A549 (cell line): ENCODE results near the gene RTN4RL1. TPM values are rescaled to one million over a fixed set of nuclear protein-coding genes. Genes with fewer than 3 reads are reported as not detected.

Experiments
- ATAC-seq, 2 experiments: fragments of 200-7000 bp in 1 of 2; fragments of >200 bp in 1 of 2; cut with Nextera tagmentation in 1 of 2; cut with Tn5 transposase in 1 of 2; 3 replicates each; pipeline versions ENCODE4 v1.8.0 to v1.9.1; 2018 to 2020; ENCODE audit warnings: mild to moderate bottlenecking in 1 of 2, moderate library complexity in 1 of 2
- CTCF ChIA-PET: fragments of 300-600 bp; sonication (Branson Sonifier 250); formaldehyde crosslinking; extraction: SDS; loops from one replicate; lab custom pipeline; 2021; ENCODE audit warnings: antibody characterized with exemption, inconsistent platforms; lab: Yijun Ruan, JAX
- POLR2A ChIA-PET: fragments of 350-600 bp; formaldehyde crosslinking; extraction: SDS; loops from one replicate; lab custom pipeline; 2021; ENCODE audit warnings: antibody characterized with exemption, inconsistent platforms; lab: Yijun Ruan, JAX
- DNase-seq, 2 experiments: peaks; one replicate each; pipeline versions ENCODE4 v3.0.0 to v3.0.0-alpha.2; 2011 to 2016; ENCODE audit warnings: low read depth in 1 of 2, low spot score in 1 of 2
- FAIRE-seq: peaks from 2 replicates; lab custom pipeline; 2011; peaks lifted over from hg19 to GRCh38; lab: Jason Lieb, UNC
- H3K27ac ChIP-seq, 2 experiments: fragments of >200 bp; sonication (Bioruptor Twin); formaldehyde crosslinking; 3 replicates each; pipeline ENCODE4 v1.5.1; 2016 to 2017
- H3K4me1 ChIP-seq: fragments of >200 bp; sonication (Bioruptor Twin); formaldehyde crosslinking; 3 replicates; pipeline ENCODE4 v1.6.1; 2016
- H3K4me2 ChIP-seq: fragments of >200 bp; sonication (Bioruptor Twin); formaldehyde crosslinking; 3 replicates; pipeline ENCODE4 v1.6.1; 2016
- H3K4me3 ChIP-seq: fragments of >200 bp; sonication (Bioruptor Twin); formaldehyde crosslinking; 3 replicates; pipeline ENCODE4 v1.5.1; 2016
- H3K9me3 ChIP-seq: fragments of >200 bp; sonication (Bioruptor Twin); formaldehyde crosslinking; 3 replicates; pipeline ENCODE4 v1.6.1; 2016
- EHF ChIP-seq: fragments of 250-450 bp; sonication (Bioruptor Pico); IDR thresholded peaks from 2 replicates; pipeline ENCODE4 v1.5.0; 2020; ENCODE audit warnings: mild to moderate bottlenecking
- EHMT2 ChIP-seq: fragments of 200-600 bp; sonication (generic); IDR thresholded peaks from 2 replicates; pipeline ENCODE4 v1.6.1; 2016; ENCODE audit warnings: antibody characterized with exemption, low read depth, mild to moderate bottlenecking, moderate library complexity
- RAD21 ChIP-seq, 2 experiments: fragments of >200 bp in 1 of 2; sonication (Bioruptor Twin) in 1 of 2; formaldehyde crosslinking in 1 of 2; IDR thresholded peaks in 1 of 2; conservative IDR thresholded peaks in 1 of 2; 2 replicates in 1 of 2; 3 replicates in 1 of 2; pipeline ENCODE4 v1.6.1; 2012 to 2018; ENCODE audit warnings: inconsistent platforms in 1 of 2
- SMC3 ChIP-seq: fragments of >200 bp; sonication (Bioruptor Twin); formaldehyde crosslinking; IDR thresholded peaks from 3 replicates; pipeline ENCODE4 v1.6.1; 2018; ENCODE audit warnings: inconsistent platforms
- SREBF2 ChIP-seq: fragments of 450-650 bp; IDR thresholded peaks from 2 replicates; pipeline ENCODE4 v1.6.1; 2014; ENCODE audit warnings: mild to moderate bottlenecking, moderate library complexity
- TP53 ChIP-seq: fragments of 250-450 bp; sonication (Bioruptor Pico); IDR thresholded peaks from 2 replicates; pipeline ENCODE4 v1.5.0; 2021; ENCODE audit warnings: mild to moderate bottlenecking, moderate library complexity
- WGBS: methylation state at CpG from one replicate; pipeline ENCODE4 v1.1.6; 2017; ENCODE audit errors: missing lambda C conversion rate; 5-methylcytosine and 5-hydroxymethylcytosine counted together
- polyA plus RNA-seq, 4 experiments: library from polyadenylated mRNA; depleted of rRNA in 3 of 4; stranded (reverse); fragments of >200 nt; fragmentation: RNase III in 1 of 4; extraction: RNeasy Plus Mini Kit Qiagen cat#74134 plus additional on column Dnase treatment in 1 of 4; gene quantifications; 2 replicates in 3 of 4; 3 replicates in 1 of 4; pipeline ENCODE4 v1.2.3, GENCODE V29; 2011 to 2017
- TF ChIP-seq, protein P1 (sequence below): IDR thresholded peaks from 2 replicates; pipeline ENCODE4 v1.6.1; 2012
- TF ChIP-seq, protein P2 (sequence below): fragments of >200 bp; sonication (Bioruptor Twin); formaldehyde crosslinking; IDR thresholded peaks from 3 replicates; pipeline ENCODE4 v1.5.1; 2016
- TF ChIP-seq, protein P3 (sequence below): fragments of 150-350 bp; IDR thresholded peaks from 2 replicates; pipeline ENCODE4 v1.6.1; 2014; ENCODE audit warnings: low read depth, mild to moderate bottlenecking, low read length
- TF ChIP-seq, protein P4 (sequence below): fragments of 450-650 bp; IDR thresholded peaks from 2 replicates; pipeline ENCODE4 v1.6.1; 2014; ENCODE audit warnings: antibody characterized with exemption
- TF ChIP-seq, protein P5 (sequence below): fragments of 200-600 bp; sonication (generic); IDR thresholded peaks from 2 replicates; pipeline ENCODE4 v1.6.1; 2016; ENCODE audit warnings: antibody characterized with exemption, mild to moderate bottlenecking, moderate library complexity
- TF ChIP-seq, protein P6 (sequence below): fragments of 250-450 bp; sonication (Bioruptor Pico); IDR thresholded peaks from 2 replicates; pipeline ENCODE4 v1.5.0; 2020; ENCODE audit warnings: low read depth, mild to moderate bottlenecking, moderate library complexity

Gene RTN4RL1
- polyA plus RNA-seq, 2 of the 4 experiments (the other 2 are of a cell fraction) = 0.39 to 1.5 TPM

DNA sequence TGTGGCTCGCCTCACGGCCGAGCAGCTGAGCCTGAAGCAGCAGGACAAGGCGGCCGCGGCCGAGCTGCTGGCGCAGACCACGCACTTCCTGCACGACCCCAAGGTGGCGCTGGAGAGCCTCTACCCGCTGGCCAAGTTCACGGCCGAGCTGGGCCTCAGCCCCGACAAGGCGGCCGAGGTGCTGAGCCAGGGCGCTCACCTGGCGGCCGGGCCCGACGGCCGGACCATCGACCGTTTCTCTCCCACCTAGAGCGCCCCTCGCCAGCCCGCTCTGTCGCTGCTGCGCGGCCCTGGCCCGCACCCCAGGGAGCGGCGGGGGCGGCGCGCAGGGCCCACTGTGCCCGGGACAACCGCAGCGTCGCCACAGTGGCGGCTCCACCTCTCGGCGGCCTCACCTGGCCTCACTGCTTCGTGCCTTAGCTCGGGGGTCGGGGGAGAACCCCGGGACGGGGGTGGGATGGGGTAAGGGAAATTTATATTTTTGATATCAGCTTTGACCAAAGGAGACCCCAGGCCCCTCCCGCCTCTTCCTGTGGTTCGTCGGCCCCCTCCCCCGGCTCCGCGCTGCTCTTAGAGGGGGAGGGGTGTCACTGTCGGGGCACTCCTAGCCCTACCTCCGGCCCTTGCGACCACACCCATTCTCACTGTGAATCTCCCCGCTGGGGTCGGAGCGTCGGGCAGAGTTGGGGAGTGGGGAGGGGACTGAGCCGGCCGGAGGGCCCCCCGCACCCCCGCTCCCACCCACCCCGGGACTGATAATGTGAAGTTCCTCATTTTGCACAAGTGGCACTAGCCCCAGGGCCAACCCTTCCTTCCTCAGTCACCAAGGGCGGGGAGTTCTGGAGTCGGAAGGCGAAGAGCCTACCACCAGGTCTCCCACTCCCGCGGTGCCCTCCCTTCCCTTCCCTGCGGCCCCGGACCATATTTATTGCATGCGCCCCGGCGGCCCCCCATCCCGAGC is 33.7 kb upstream of the RTN4RL1 start:
- FAIRE-seq (no peak), DNase-seq (peak; percentile 79 to 80)
- Histone ChIP-seq H3K9me3 (no peaks in the 10 kb centered on the region), H3K27ac (peak overlapping the region in 1 of 2 experiments; percentile 29; a peak in 1 of 6 replicates), H3K4me1 (0 out of 3 replicates have a peak, but pooled peaks cover 5% of the 10 kb centered on the region)
- peak; percentile 57 for TF ChIP-seq SMC3
- TF ChIP-seq, protein P1, sequence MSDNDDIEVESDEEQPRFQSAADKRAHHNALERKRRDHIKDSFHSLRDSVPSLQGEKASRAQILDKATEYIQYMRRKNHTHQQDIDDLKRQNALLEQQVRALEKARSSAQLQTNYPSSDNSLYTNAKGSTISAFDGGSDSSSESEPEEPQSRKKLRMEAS = peak; percentile 16; the same call in 1 of the 2 replicates
- TF ChIP-seq, protein P2, sequence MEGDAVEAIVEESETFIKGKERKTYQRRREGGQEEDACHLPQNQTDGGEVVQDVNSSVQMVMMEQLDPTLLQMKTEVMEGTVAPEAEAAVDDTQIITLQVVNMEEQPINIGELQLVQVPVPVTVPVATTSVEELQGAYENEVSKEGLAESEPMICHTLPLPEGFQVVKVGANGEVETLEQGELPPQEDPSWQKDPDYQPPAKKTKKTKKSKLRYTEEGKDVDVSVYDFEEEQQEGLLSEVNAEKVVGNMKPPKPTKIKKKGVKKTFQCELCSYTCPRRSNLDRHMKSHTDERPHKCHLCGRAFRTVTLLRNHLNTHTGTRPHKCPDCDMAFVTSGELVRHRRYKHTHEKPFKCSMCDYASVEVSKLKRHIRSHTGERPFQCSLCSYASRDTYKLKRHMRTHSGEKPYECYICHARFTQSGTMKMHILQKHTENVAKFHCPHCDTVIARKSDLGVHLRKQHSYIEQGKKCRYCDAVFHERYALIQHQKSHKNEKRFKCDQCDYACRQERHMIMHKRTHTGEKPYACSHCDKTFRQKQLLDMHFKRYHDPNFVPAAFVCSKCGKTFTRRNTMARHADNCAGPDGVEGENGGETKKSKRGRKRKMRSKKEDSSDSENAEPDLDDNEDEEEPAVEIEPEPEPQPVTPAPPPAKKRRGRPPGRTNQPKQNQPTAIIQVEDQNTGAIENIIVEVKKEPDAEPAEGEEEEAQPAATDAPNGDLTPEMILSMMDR = peak; percentile 75
- TF ChIP-seq RAD21 (conservative IDR thresholded peaks at IDR 0.05 in 1 of 2, IDR thresholded peaks at IDR 0.05 in 1 of 2) = peak; percentile 62 to 64
- TF ChIP-seq TP53 = no peak
- TF ChIP-seq, protein P3, sequence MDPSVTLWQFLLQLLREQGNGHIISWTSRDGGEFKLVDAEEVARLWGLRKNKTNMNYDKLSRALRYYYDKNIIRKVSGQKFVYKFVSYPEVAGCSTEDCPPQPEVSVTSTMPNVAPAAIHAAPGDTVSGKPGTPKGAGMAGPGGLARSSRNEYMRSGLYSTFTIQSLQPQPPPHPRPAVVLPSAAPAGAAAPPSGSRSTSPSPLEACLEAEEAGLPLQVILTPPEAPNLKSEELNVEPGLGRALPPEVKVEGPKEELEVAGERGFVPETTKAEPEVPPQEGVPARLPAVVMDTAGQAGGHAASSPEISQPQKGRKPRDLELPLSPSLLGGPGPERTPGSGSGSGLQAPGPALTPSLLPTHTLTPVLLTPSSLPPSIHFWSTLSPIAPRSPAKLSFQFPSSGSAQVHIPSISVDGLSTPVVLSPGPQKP = no peak
- TF ChIP-seq, all 56 proteins: peak for 4
- CTCF ChIA-PET = interaction anchor here (0.6 to 9.1 kb wide), 58 partner anchors 11 to 302 kb away, joined by 3 to 492 read pairs (median 5); partner anchors contain the start of genes OVCA2 and RTN4RL1
- 76% methylated on average over 40 of the region's 78 CpGs for WGBS
- ATAC-seq = peak; percentile 11 to 38; a peak in 3 of 6 replicates
- Histone ChIP-seq H3K4me3 (no peak overlapping the region), H3K4me2 (no peak overlapping the region)
- POLR2A ChIA-PET = interaction anchor here (0.6 to 1.4 kb wide), 3 partner anchors 173 to 245 kb away, joined by 3 to 5 read pairs (median 4); partner anchors contain the start of genes SMG6 and SRR

DNA sequence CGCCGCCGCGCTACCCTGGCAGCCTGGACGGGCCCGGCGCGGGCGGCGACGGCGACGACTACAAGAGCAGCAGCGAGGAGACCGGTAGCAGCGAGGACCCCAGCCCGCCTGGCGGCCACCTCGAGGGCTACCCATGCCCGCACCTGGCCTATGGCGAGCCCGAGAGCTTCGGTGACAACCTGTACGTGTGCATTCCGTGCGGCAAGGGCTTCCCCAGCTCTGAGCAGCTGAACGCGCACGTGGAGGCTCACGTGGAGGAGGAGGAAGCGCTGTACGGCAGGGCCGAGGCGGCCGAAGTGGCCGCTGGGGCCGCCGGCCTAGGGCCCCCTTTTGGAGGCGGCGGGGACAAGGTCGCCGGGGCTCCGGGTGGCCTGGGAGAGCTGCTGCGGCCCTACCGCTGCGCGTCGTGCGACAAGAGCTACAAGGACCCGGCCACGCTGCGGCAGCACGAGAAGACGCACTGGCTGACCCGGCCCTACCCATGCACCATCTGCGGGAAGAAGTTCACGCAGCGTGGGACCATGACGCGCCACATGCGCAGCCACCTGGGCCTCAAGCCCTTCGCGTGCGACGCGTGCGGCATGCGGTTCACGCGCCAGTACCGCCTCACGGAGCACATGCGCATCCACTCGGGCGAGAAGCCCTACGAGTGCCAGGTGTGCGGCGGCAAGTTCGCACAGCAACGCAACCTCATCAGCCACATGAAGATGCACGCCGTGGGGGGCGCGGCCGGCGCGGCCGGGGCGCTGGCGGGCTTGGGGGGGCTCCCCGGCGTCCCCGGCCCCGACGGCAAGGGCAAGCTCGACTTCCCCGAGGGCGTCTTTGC is 32.8 kb upstream of the RTN4RL1 start:
- CTCF ChIA-PET = interaction anchor here (0.7 to 9.1 kb wide), 57 partner anchors 12 to 303 kb away, joined by 3 to 492 read pairs (median 5); partner anchors contain the start of genes OVCA2 and RTN4RL1
- WGBS = 79% methylated on average over 84 of the region's 98 CpGs
- DNase-seq = no peak
- no peak overlapping the region for H3K4me3 ChIP-seq
- POLR2A ChIA-PET = interaction anchor here (0.6 to 1.4 kb wide), 3 partner anchors 174 to 246 kb away, joined by 3 to 5 read pairs (median 4); partner anchors contain the start of genes SMG6 and SRR
- 0 out of 3 replicates have a peak, but pooled peaks cover 5% of the 10 kb centered on the region for H3K4me1 ChIP-seq
- no peak overlapping the region for H3K4me2 ChIP-seq
- no peak for FAIRE-seq
- H3K9me3 ChIP-seq = no peaks in the 10 kb centered on the region
- TF ChIP-seq, protein P4, sequence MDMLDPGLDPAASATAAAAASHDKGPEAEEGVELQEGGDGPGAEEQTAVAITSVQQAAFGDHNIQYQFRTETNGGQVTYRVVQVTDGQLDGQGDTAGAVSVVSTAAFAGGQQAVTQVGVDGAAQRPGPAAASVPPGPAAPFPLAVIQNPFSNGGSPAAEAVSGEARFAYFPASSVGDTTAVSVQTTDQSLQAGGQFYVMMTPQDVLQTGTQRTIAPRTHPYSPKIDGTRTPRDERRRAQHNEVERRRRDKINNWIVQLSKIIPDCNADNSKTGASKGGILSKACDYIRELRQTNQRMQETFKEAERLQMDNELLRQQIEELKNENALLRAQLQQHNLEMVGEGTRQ = no peak
- TF ChIP-seq EHMT2 = no peak
- no peak for TF ChIP-seq EHF
- no peak for TF ChIP-seq SREBF2
- TF ChIP-seq, protein P5, sequence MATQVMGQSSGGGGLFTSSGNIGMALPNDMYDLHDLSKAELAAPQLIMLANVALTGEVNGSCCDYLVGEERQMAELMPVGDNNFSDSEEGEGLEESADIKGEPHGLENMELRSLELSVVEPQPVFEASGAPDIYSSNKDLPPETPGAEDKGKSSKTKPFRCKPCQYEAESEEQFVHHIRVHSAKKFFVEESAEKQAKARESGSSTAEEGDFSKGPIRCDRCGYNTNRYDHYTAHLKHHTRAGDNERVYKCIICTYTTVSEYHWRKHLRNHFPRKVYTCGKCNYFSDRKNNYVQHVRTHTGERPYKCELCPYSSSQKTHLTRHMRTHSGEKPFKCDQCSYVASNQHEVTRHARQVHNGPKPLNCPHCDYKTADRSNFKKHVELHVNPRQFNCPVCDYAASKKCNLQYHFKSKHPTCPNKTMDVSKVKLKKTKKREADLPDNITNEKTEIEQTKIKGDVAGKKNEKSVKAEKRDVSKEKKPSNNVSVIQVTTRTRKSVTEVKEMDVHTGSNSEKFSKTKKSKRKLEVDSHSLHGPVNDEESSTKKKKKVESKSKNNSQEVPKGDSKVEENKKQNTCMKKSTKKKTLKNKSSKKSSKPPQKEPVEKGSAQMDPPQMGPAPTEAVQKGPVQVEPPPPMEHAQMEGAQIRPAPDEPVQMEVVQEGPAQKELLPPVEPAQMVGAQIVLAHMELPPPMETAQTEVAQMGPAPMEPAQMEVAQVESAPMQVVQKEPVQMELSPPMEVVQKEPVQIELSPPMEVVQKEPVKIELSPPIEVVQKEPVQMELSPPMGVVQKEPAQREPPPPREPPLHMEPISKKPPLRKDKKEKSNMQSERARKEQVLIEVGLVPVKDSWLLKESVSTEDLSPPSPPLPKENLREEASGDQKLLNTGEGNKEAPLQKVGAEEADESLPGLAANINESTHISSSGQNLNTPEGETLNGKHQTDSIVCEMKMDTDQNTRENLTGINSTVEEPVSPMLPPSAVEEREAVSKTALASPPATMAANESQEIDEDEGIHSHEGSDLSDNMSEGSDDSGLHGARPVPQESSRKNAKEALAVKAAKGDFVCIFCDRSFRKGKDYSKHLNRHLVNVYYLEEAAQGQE = no peak
- TF ChIP-seq, protein P6, sequence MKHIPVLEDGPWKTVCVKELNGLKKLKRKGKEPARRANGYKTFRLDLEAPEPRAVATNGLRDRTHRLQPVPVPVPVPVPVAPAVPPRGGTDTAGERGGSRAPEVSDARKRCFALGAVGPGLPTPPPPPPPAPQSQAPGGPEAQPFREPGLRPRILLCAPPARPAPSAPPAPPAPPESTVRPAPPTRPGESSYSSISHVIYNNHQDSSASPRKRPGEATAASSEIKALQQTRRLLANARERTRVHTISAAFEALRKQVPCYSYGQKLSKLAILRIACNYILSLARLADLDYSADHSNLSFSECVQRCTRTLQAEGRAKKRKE (CRISPR knock-in tag) = no peak
- no peak for ATAC-seq
- no peak overlapping the region for H3K27ac ChIP-seq
